ENCODE results near the gene SGSM1.

SGSM1 gene

GRCh38 chr22:24805790-24806662 lies at the start of gene SGSM1:
Gene SGSM1, plus strand, starts transcription at chr22:24806211. Its CDS starts 115 bp downstream, at chr22:24806326.
- DNase-seq, result peak; percentile 67

- peak; percentile 45 for DNase-seq
Observed at GRCh38 chr22:24758164-24758799, 47.7 kb upstream of the SGSM1 start.

- no peak for DNase-seq
Observed at GRCh38 chr22:24759765-24760164, 46.2 kb upstream of the SGSM1 start.

GRCh38 chr22:24760708-24761306 lies 45.2 kb upstream of the SGSM1 start:
- no peak for DNase-seq

GRCh38 chr22:24761888-24762675 lies 43.9 kb upstream of the SGSM1 start:
- DNase-seq, result no peak

GRCh38 chr22:24763872-24764485 lies 42.0 kb upstream of the SGSM1 start:
- no peak for DNase-seq

- DNase-seq, result no peak
Observed at GRCh38 chr22:24765166-24765565, 40.8 kb upstream of the SGSM1 start.

GRCh38 chr22:24768537-24769374 lies 37.3 kb upstream of the SGSM1 start:
- peak; percentile 30 for DNase-seq

GRCh38 chr22:24772493-24773220 lies 33.4 kb upstream of the SGSM1 start:
- DNase-seq, result no peak

GRCh38 chr22:24775769-24776492 lies 30.1 kb upstream of the SGSM1 start:
- no peak for DNase-seq

GRCh38 chr22:24776525-24776924 lies 29.5 kb upstream of the SGSM1 start:
- DNase-seq, result no peak

- no peak for DNase-seq
Observed at GRCh38 chr22:24789516-24789915, 16.5 kb upstream of the SGSM1 start.

GRCh38 chr22:24791362-24791761 lies 14.6 kb upstream of the SGSM1 start:
- no peak for DNase-seq

GRCh38 chr22:24796056-24796455 lies 10.0 kb upstream of the SGSM1 start:
- no peak for DNase-seq

GRCh38 chr22:24796860-24797259 lies 9.2 kb upstream of the SGSM1 start:
- no peak for DNase-seq

GRCh38 chr22:24801901-24802465 lies 4.0 kb upstream of the SGSM1 start:
- DNase-seq, result no peak

- DNase-seq, result peak; percentile 46
Observed at GRCh38 chr22:24803064-24803542, 2.9 kb upstream of the SGSM1 start.

- DNase-seq, result no peak
Observed at GRCh38 chr22:24806663-24807001, 621 bp downstream of the SGSM1 start.

- peak; percentile 2 for DNase-seq
Observed at GRCh38 chr22:24807284-24807950, 1.4 kb downstream of the SGSM1 start.

Data from inflammatory macrophage treated with lipopolysaccharide for 4 hours (primary cell).